ENCODE results near the gene DHCR24.

DNA sequence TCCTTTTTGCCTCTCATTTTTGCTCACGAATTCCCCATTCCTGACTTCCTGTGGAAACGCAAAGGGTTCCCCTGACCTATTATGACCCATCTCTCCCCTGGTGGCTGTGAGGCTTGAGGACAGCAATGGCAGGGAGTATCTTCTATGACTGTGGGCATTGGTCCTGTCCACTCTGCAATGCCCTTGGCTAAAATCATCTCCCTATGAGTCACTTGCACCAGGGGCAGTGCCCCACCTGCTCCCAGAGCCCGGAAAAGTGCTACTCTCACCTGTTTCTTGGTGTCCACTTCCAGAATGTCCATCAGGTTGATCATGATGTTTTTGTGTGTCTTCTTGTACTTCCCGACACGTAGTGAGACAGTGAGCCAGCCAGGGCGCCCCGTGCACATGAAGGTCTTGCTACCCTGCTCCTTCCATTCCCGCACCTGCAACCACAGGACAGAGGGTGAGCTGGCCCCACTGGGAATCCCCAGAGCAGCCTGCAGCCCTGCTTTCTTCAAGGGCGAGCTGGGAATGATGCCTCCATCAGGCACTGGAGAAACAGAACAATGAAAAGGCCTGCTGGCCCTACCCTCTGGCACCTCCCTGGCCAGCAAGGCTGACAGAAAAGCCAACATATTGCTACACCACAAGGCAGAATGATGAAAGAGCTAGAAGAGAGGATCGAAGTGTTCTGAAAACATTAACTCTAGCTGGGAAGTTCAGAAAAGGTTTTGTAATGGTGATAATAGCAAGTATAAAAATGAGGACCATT, 3.5 kb downstream of the DHCR24 start:
- TF ChIP-seq CTCF (IDR thresholded peaks at IDR 0.05; ENCODE audit: insufficient read depth, low read depth, low read length) (no peak), EZH2 (IDR thresholded peaks at IDR 0.05; ENCODE audit: insufficient read depth, low read length) (no peak)

All from astrocyte (in vitro differentiated cells and primary cell).